IPS-NIHi7 (cell line): ENCODE data around the gene PACSIN2.
"Not testable (repeated sequence)": the region's sequence is repeated elsewhere in the genome, so short reads cannot be mapped to it uniquely, and the experiment has no call there.

ENCODE experiments used
- DNase-seq: peaks from one replicate; pipeline ENCODE4 v3.0.0; 2012; ENCODE audit warnings: mixed read lengths; ENCODE audit errors: extremely low spot score

The PACSIN2 gene

GRCh38 chr22:43011079-43011478 is 3.9 kb downstream of the PACSIN2 start:
- no peak for DNase-seq

- DNase-seq: no peak
Observed at GRCh38 chr22:43009444-43009843, 5.5 kb downstream of the PACSIN2 start.

GRCh38 chr22:43008921-43009320 is 6.0 kb downstream of the PACSIN2 start:
- DNase-seq: no peak

DNA sequence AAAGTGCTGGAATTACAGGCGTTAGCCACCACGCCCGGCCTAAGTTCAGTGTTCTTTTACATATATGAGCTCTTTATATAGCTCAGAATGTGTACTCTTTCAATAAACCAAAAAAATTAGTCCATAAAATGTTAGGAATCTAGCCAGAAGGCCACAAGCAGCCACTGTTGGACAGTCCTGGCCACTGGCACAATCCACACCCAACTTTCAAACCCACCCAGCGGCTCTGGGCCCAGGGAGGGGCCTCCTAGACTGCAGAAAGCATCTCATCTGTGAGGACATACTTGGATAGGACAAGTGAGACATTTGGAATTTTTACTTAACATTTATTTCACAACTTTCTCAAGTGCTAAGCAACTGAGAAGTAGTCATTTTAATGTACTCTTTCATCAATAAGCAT is 6.4 kb downstream of the PACSIN2 start:
- DNase-seq: no peak

DNA sequence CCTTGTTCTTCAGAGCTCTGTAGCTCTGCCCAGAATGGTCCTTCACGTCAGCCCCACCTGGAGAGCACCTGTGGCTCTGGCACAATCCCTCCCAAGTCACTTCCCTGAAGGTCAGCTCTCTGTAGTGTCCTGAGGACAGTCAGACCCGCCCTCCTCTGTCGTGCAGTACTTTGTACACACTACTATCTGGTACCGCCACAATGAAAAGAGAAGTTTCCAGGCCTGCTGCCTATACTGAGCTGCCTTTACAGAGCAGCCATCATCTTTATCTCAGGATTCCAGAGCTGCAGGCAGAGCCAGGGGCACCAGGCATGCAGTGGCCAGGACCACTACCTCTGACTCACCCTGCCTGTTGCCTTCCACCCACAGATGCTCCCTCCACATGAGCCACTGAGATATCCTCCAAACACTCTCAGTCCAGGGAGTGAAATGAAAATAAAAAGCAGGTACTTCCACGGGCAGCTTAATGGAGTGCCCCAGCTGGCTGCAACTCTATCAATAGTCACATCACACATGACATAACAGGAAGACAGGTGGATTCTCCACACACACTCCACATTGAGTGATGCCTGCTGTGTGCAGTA is 7.3 kb downstream of the PACSIN2 start:
- DNase-seq: no peak

- DNase-seq: no peak
Observed at GRCh38 chr22:43006753-43007152, 8.2 kb downstream of the PACSIN2 start.

- DNase-seq: no peak
Observed at GRCh38 chr22:43006016-43006505, 8.9 kb downstream of the PACSIN2 start.

- DNase-seq: no peak
Observed at GRCh38 chr22:43005106-43005505, 9.8 kb downstream of the PACSIN2 start.

DNA sequence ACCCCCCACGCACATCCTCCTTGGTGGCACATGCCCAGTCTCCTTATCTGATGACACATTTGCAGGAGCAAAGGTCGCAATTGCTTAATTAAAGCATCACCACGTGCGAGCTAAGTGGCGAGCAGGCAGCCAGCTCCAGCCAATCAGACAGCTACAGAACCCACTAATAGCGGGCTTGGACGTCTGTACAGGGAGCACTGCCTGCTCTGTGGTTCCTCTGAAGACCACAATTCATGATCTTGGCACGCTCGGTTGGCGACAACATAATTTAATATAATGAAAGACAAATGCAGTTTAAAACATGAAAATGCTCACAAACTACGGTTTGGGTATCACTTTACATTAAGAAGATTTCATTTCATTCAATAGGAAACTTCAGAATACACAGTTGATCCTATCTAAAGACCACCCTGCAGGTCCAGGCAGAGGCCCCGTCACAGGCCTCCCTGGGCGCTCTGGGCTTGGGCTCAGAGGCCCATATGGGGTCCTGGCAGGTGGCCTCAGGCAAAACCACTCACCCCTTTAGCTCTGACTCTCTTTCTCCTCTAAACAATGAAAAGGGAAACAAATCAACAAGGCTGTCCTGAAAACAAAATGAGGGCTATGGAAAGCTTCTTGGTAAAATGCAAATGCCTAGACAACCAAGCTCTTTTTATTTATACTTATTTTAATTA is 10.4 kb downstream of the PACSIN2 start:
- DNase-seq: no peak

DNA sequence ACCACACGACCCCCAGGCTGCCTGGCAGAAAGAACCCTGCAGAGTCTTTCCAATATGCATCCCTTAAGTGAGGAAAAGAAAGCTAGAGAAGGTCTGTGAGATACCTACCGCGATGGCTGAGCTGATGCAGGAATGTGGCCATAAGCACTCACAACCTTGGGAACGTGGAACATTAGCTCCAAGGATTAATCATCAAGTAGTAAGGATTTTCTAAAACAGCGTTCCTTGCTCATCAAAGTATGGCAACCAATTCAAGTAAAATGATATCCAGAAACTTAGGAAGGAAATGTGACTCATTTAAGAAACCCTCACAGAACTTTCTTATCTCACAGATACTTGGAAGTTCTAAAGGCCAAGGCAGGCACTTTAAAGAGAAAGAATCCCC is 12.8 kb downstream of the PACSIN2 start:
- no peak for DNase-seq

GRCh38 chr22:43001271-43002201 is 13.4 kb downstream of the PACSIN2 start:
- no peak for DNase-seq

DNA sequence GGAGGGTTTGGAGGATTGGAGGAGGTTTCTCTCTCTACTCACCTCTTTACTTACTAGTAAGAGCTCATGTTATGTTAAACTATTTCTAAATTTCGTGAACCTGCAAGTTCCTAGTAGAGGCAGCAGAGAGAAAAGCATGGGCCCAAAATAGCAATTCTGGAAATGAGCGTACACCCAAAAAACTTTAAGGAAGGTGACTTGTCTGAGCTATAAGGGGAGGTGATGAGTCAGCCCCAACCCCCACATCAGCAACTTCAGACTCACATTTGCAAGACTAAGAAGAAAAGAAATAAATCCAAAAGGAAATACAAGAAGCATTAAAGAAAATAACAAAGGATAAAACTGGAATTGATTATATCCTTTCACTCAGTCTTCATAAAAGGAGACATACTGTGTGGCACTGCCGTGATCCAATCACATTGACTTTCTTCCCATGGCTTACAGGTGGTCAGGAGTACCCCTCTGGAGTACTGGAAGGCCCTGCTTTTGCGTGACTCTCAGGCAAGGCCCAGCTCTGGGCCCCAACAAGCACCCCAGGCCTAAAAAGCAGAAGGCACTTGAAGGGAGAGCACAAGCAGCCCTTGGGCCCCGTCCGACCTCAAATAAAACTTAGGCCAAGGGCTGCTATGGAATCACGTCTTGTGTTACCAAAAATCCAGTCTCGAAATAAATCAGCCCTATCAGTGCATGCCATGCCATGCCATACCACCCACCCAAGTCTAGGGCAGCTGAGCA is 14.3 kb downstream of the PACSIN2 start:
- DNase-seq: no peak

DNA sequence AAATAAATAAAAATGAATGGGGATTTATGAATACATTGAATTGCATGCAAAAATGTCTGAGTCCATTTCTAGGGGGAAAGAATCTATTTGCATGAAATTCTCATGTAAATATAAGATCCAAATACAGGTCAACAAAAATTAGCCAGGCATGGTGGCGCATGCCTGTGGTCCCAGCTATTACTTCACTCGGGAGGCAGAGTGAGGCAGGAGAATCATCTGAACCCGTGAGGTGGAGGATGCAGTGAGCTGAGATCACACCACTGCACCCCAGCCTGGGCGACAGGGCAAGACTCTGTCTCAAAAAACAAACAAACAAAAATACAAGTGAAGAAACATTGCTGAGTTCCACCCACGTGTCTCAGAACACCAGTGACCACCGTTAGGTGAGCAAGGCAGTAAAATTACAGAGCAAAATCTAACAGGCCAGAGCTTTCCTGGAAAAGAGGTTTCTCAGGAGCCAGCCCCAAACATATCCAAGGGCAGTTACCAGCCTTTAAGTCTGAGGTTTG is 17.3 kb downstream of the PACSIN2 start:
- no peak for DNase-seq

GRCh38 chr22:42996646-42997365 is 18.1 kb downstream of the PACSIN2 start:
- no peak for DNase-seq

DNA sequence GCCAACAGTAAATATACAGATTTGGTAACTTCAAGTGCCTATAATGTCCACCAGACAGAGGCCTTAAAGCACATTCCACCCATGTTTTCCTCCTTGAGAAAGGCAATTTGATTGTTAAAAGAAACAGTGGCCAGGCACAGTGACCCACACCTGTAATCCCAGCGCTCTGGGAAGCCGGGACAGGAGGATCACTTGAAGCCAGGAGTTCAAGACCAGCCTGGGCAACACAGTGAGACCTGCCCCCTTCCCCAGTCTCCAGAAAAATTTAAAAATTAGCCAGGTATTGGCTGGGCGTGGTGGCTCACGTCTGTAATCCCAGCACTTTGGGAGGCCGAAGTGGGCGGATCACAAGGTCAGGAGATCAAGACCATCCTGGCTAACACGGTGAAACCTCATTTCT is 19.3 kb downstream of the PACSIN2 start:
- not testable (repeated sequence) for DNase-seq

- no peak for DNase-seq
Observed at GRCh38 chr22:42994917-42995562, 19.9 kb downstream of the PACSIN2 start.

GRCh38 chr22:42994276-42994916 is 20.6 kb downstream of the PACSIN2 start:
- DNase-seq: no peak

- no peak for DNase-seq
Observed at GRCh38 chr22:42993651-42994275, 21.2 kb downstream of the PACSIN2 start.

DNA sequence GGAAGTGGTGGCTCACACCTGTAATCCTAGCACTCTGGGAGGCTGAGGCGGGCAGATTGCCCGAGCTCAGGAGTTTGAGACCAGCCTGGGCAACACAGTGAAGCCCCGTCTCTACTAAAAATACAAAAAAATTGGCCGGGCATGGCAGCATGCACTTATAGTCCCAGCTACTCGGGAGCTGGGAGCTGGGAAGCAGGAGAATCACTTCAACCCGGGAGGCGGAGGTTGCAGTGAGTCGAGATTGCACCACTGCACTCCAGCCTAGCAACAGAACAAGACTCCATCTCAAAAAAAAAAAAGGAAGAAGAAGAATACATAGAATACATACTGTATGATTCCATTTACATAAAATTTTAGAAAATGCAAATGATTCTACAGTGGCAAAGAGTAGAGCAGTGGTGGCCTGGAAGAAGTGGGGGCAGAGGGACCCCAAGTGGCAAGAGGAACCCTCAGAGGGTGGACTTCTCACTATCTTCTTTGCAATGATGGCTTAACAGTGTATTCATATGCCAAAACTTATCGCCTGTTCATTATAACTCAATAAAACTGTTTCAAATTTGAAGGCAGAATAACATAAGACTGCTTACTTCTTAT is 22.0 kb downstream of the PACSIN2 start:
- no peak for DNase-seq
